Islet of Langerhans (tissue), 1 donor: ENCODE results near the gene CCDC47.
"Not testable (repeated sequence)": the region's sequence is repeated elsewhere in the genome, so short reads cannot be mapped to it uniquely, and the experiment has no call there.

Experiments used
- FAIRE-seq: peaks from one replicate; lab custom pipeline; 2011; peaks lifted over from hg19 to GRCh38; lab: Jason Lieb, UNC

CCDC47 gene, protein sequence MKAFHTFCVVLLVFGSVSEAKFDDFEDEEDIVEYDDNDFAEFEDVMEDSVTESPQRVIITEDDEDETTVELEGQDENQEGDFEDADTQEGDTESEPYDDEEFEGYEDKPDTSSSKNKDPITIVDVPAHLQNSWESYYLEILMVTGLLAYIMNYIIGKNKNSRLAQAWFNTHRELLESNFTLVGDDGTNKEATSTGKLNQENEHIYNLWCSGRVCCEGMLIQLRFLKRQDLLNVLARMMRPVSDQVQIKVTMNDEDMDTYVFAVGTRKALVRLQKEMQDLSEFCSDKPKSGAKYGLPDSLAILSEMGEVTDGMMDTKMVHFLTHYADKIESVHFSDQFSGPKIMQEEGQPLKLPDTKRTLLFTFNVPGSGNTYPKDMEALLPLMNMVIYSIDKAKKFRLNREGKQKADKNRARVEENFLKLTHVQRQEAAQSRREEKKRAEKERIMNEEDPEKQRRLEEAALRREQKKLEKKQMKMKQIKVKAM

GRCh38 chr17:63773272-63774140 is at the start of gene CCDC47:
CCDC47 (minus strand) TSS chr17:63773597; CDS start chr17:63766175, 7,422 bp downstream.
- FAIRE-seq, result peak; percentile 92

- FAIRE-seq, result no peak
Observed at GRCh38 chr17:63822537-63822936, 49.1 kb upstream of the CCDC47 start.

- no peak for FAIRE-seq
Observed at GRCh38 chr17:63821804-63822203, 48.4 kb upstream of the CCDC47 start.

DNA sequence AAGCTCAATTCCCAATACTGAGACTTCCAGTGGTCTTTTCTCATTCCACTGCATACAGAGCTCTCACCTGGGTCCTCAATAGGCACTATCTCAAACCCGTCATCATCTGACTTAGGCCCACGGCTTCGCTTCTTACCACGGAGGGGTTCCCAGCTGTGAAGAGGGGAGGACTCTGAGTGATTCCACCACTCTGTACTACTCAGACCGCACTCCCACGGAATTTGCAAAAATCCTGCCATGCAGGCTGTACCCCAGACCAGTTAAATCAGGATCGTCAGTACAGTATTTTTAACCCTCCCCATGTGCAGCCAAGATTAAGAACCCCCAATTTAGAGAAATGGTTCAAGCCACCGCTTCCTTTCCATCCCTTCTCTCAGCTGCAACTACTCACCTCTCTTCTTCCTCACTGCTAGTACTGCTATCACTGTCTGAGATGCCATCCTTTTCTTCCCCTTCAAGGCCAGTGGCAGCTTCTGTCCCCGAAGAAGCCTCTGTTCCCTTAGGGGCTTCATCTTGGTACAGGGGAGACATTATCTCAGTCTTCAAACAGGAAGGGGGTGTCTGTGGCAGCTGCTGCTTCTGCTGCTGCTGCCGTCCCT is 47.7 kb upstream of the CCDC47 start:
- no peak for FAIRE-seq

GRCh38 chr17:63819585-63820537 is 46.5 kb upstream of the CCDC47 start:
- no peak for FAIRE-seq

- no peak for FAIRE-seq
Observed at GRCh38 chr17:63819131-63819530, 45.7 kb upstream of the CCDC47 start.

DNA sequence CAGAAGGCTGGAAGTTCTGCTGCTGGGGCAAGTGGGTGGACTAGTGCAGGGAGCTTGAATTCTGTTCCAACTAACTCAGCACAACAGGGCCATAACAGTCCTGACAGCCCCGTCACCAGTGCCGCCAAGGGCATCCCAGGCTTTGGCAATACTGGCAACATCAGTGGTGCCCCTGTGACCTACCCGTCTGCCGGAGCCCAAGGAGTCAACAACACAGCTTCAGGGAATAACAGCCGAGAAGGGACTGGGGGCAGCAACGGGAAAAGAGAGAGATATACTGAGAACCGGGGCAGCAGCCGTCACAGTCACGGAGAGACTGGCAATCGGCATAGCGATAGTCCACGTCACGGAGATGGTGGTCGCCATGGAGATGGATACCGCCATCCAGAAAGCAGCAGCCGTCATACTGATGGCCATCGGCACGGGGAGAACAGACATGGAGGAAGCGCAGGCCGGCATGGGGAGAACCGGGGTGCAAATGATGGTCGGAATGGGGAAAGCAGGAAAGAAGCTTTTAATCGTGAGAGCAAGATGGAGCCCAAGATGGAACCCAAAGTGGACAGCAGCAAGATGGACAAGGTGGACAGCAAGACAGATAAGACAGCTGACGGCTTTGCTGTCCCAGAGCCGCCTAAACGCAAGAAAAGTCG is 44.5 kb upstream of the CCDC47 start:
- FAIRE-seq, result no peak

DNA sequence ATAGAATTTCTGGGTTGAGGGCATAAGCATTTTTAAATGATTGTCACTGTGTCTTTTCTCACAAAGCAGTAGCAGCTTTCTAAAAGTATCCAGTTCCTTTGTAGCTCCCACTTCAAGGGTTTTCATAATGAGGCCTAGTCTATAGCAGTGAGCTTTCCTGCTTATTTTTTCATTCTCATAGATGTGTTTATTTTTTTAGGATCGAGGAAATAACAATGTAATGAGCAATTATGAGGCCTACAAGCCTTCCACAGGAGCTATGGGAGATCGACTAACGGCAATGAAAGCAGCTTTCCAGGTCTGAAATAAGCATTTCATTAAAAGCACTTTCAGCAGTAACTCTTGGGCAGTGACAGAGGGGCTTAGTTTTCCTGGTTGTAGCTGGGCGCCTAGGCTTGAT is 43.3 kb upstream of the CCDC47 start:
- no peak for FAIRE-seq

GRCh38 chr17:63816123-63816522 is 42.7 kb upstream of the CCDC47 start:
- no peak for FAIRE-seq

DNA sequence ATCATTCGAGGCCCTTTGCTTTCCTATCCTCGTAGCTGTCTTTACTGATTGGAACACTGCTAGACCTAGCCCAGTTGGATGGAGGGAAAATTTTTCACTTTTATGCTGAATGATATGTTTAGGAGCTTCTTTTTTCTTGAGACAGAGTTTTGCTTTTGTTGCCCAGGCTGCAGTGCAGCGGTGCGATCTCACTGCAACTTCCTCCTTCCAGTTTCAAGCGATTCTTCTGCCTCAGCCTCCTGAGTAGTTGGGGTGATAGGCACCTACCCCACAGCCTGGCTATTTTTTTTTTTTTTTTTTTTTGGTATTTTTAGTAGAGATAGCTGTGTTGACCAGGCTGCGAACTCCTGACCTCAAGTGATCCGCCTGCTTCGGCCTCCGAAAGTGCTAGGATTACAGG is 36.6 kb upstream of the CCDC47 start:
- FAIRE-seq, result no peak

- FAIRE-seq, result no peak
Observed at GRCh38 chr17:63805591-63805990, 32.2 kb upstream of the CCDC47 start.

DNA sequence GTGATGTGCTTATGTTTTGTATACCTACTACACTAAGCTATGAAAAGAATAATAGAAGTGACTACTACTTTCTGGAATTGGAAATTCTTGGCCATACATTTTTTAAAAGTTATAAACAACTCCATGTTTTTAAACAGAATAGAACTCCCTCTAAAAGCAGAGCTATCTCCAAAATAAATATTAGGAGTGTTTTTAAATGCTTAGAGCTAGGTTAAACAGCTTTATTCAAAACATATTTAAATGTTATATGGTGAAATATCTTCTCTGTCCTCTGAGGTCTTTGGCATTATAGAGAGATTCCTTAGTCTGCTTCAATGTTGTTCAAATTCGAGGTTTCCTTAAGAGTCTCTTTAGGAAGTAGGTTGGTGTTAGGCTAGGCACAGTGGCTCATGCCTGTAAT is 30.9 kb upstream of the CCDC47 start:
- no peak for FAIRE-seq

DNA sequence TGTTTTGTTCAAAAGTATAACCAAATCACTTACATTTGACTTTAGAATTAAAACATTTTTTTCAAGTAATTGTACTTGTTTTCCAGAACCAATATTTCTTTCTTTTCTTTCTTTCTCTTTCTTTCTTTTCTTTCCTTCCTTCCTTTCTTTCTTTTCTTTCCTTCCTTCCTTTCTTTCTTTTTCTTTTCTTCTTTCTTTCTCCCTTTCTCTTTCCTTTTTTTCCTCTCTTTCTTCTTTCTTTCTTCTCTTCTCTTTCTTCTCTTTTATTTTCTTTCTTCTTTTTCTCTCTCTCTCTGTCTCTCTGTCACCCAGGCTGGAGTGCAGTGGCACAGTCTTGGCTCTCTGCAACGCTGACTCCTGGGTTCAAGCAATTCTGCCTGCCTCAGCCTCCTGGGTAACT is 27.4 kb upstream of the CCDC47 start:
- no peak for FAIRE-seq

- FAIRE-seq, result no peak
Observed at GRCh38 chr17:63798572-63799106, 25.2 kb upstream of the CCDC47 start.

DNA sequence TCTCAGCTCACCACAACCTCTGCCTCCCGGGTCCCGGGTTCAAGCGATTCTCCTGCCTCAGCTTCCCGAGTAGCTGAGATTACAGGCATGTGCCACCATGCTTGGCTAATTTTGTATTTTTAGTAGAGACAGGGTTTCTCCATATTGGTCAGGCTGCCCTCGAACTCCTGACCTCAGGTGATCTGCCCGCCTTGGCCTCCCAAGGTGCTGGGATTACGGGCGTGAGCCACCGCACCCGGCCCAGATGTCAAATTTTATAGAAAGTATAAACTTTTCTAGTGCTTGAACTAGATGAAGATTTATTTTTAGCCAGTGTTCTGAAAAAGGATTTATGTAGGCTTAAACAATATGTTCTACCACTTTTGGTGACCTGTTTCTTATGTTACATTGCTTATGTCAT is 23.0 kb upstream of the CCDC47 start:
- not testable (repeated sequence) for FAIRE-seq

DNA sequence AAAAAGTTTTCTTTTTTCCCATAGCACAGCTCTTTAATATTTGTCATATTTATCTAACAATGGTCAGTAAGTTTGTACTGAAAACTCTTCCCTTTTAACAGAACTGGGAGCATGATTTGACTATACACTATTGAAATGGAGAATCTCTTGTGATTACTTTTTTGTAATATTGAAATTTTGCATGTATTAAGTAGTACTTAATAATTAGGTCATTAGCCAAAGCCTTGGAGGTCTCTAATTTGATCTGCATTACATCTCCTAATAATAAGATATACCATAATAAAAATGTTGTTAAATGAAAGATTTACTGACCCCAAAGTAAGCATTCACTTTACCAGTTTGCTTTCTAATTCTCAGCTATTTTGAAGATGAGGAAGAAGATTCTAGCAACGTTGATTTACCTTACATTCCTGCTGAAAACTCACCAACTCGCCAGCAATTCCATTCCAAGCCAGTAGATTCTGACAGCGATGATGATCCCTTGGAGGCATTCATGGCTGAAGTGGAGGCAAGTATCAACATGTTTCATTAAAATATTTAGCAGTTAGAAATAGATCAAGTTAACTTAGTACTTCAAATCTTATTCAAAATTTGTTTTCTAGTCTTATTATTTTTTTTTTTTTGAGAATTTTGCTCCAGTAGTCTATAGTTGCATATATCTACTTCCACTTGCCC is 18.8 kb upstream of the CCDC47 start:
- no peak for FAIRE-seq

GRCh38 chr17:63790057-63790456 is 16.7 kb upstream of the CCDC47 start:
- no peak for FAIRE-seq

GRCh38 chr17:63786971-63787711 is 13.7 kb upstream of the CCDC47 start:
- FAIRE-seq, result no peak

DNA sequence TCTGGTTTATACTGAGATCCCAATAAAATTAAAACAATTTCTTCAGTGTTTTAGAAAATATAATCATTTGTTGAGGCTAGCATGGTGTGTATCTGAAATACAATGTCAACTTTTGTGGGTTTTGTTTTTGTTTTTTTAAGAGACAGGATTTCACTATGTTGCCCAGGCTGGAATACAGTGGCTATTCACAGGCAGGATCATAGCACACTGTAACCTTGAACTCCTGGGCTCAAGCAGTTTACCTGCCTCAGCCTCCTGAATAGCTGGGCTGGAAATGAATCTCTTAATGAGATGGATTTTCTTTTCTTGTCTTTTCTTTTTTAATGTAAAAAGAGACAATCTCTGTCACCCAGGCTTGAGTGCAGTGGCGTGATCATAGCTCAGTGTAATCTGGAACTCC is 12.7 kb upstream of the CCDC47 start:
- no peak for FAIRE-seq

- no peak for FAIRE-seq
Observed at GRCh38 chr17:63785556-63785955, 12.2 kb upstream of the CCDC47 start.
